Esophagus (tissue), 2 donors: ENCODE results near the gene HPS4. TPM values are rescaled to one million over a fixed set of nuclear protein-coding genes. Genes with fewer than 3 reads are reported as not detected.

Source experiments
- H3K27ac ChIP-seq, 2 donors: one replicate each; pipeline ENCODE4 v1.5.1; 2013; ENCODE audit warnings: low read depth in 2 of 2, mild to moderate bottlenecking in 2 of 2, inconsistent platforms in 1 of 2, low read length in 1 of 2, moderate library complexity in 1 of 2
- H3K27me3 ChIP-seq, 2 donors: one replicate each; pipeline ENCODE4 v1.6.1; 2013; ENCODE audit warnings: low read length in 2 of 2, control low read depth in 1 of 2, mild to moderate bottlenecking in 1 of 2; ENCODE audit not compliant: insufficient read depth in 2 of 2, control insufficient read depth in 1 of 2
- H3K36me3 ChIP-seq, 2 donors: one replicate each; pipeline ENCODE4 v1.6.1; 2013; ENCODE audit warnings: low read length in 1 of 2; ENCODE audit not compliant: control insufficient read depth in 2 of 2, insufficient read depth in 2 of 2
- H3K4me1 ChIP-seq, 2 donors: one replicate each; pipeline ENCODE4 v1.6.1; 2013; ENCODE audit warnings: low read length in 1 of 2; ENCODE audit not compliant: control insufficient read depth in 2 of 2, insufficient read depth in 2 of 2
- H3K4me3 ChIP-seq, 2 donors: one replicate each; pipeline ENCODE4 v1.5.1; 2013; ENCODE audit warnings: low read length in 2 of 2, mild to moderate bottlenecking in 2 of 2, low read depth in 1 of 2, moderate library complexity in 1 of 2
- H3K9me3 ChIP-seq, 2 donors: one replicate each; pipeline ENCODE4 v1.6.1; 2013; ENCODE audit warnings: mild to moderate bottlenecking in 2 of 2, low read depth in 1 of 2, low read length in 1 of 2, moderate library complexity in 1 of 2; ENCODE audit not compliant: control insufficient read depth in 2 of 2, insufficient read depth in 1 of 2
- whole genome bisulfite sequencing, 2 donors: extraction: QIAGEN DNeasy Blood & Tissue Kit; methylation state at CpG; one replicate each; pipeline ENCODE4 v1.1.7; 2013; 5-methylcytosine and 5-hydroxymethylcytosine counted together
- polyA plus RNA-seq, 2 donors: library from polyadenylated mRNA; stranded (reverse); fragments of 200-250 nt; gene quantifications; one replicate each; pipeline ENCODE4 v1.2.3, GENCODE V29; 2013
- donor health status: healthy with polysubstance abuse.
- donor health status: Bipolar disorder and iron deficiency.

HPS4 gene
- polyA plus RNA-seq, 2 donors: 14.8 TPM

DNA sequence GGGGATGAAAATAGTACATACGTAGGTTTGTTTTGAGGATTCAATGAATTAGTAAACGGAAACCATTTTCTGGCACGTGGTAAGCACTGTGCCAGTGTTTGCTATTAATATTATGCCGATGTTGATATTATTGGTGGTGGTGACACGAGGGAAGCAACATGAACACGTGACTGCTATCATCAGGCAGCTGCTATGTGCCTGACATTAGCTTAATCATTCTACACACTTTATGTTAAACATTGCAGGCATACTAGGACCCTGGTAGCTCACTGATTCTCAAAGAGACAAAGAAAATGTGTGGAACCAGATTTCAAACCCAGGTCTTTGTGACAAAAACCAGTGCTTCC lies 750 bp upstream of the HPS4 start:
- Histone ChIP-seq H3K27me3 (no peaks in the 10 kb centered on the region), H3K27ac (peak overlapping the region; percentile 26 to 87), H3K9me3 (no peaks in the 10 kb centered on the region), H3K4me3 (peak overlapping the region; percentile 72 to 84), H3K36me3 (peaks cover 4 to 7% of the 10 kb centered on the region in 2 donors), H3K4me1 (peaks cover 0 to 11% of the 10 kb centered on the region in 2 donors)
- WGBS, 2 donors: 5 to 6% methylated on average over 6 of the region's 6 CpGs

- Histone ChIP-seq H3K27ac (peak overlapping the region; percentile 90 to 91), H3K27me3 (no peaks in the 10 kb centered on the region), H3K36me3 (no peaks in the 10 kb centered on the region), H3K4me1 (peaks cover 0 to 14% of the 10 kb centered on the region in 2 donors), H3K4me3 (peak overlapping the region; percentile 72 to 84), H3K9me3 (no peaks in the 10 kb centered on the region)
- WGBS, 2 donors: 9 to 11% methylated on average over 7 of the region's 7 CpGs
Observed at GRCh38 chr22:26483043-26483438, 542 bp downstream of the HPS4 start.

DNA sequence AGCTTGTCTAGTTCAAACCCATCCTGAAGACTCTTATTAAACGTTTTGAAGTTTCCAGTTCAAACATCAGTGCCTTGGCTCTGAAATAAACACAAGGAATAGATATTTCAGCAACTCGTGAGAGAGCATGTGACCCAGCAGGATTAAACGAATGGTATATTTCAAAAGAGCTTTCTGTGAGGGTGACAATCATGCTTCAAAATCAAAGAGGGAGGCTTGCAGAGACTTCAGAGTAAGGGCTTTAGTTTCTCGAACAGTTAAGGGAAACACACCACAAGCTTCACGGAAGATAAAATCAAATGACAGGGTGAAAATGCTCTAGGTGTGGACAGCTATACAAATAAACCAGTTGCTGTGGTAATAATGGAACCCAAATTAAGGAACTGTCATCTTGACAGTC lies 1.4 kb downstream of the HPS4 start:
- WGBS, 2 donors: 50 to 61% methylated on average over 5 of the region's 5 CpGs
- no peak overlapping the region for H3K4me3 ChIP-seq
- H3K27ac ChIP-seq: no peak overlapping the region
- H3K4me1 ChIP-seq: peaks cover 0 to 14% of the 10 kb centered on the region in 2 donors
- H3K9me3 ChIP-seq: no peaks in the 10 kb centered on the region
- H3K27me3 ChIP-seq: no peaks in the 10 kb centered on the region
- H3K36me3 ChIP-seq: no peaks in the 10 kb centered on the region

GRCh38 chr22:26481694-26482093 lies 1.9 kb downstream of the HPS4 start:
- Histone ChIP-seq H3K36me3 (peaks cover 2% of the 10 kb centered on the region in 2 donors), H3K4me1 (peaks cover 1 to 14% of the 10 kb centered on the region in 2 donors), H3K4me3 (no peak overlapping the region), H3K9me3 (no peaks in the 10 kb centered on the region), H3K27me3 (no peaks in the 10 kb centered on the region), H3K27ac (peak overlapping the region; percentile 20 to 28)
- WGBS, 2 donors: 78 to 80% methylated on average over 4 of the region's 4 CpGs

- Histone ChIP-seq H3K4me3 (no peak overlapping the region), H3K4me1 (peaks cover 2 to 14% of the 10 kb centered on the region in 2 donors), H3K9me3 (no peaks in the 10 kb centered on the region), H3K27ac (peak overlapping the region; percentile 22 to 86), H3K36me3 (peaks cover 2% of the 10 kb centered on the region in 2 donors), H3K27me3 (no peaks in the 10 kb centered on the region)
- 53 to 59% methylated on average over 6 of the region's 6 CpGs for WGBS, 2 donors
Observed at GRCh38 chr22:26481112-26481693, 2.4 kb downstream of the HPS4 start.

GRCh38 chr22:26480611-26480932 lies 3.0 kb downstream of the HPS4 start:
- Histone ChIP-seq H3K4me1 (peaks cover 2 to 14% of the 10 kb centered on the region in 2 donors), H3K36me3 (peaks cover 2% of the 10 kb centered on the region in 2 donors), H3K4me3 (no peak overlapping the region), H3K27ac (peak overlapping the region; percentile 22 to 86), H3K27me3 (no peaks in the 10 kb centered on the region), H3K9me3 (no peaks in the 10 kb centered on the region)
- 80 to 92% methylated on average over 2 of the region's 2 CpGs for WGBS, 2 donors

- Histone ChIP-seq H3K36me3 (peaks cover 2% of the 10 kb centered on the region in 2 donors), H3K4me1 (peaks cover 2 to 14% of the 10 kb centered on the region in 2 donors), H3K27ac (peak overlapping the region; percentile 46 to 86), H3K9me3 (no peaks in the 10 kb centered on the region), H3K4me3 (peak overlapping the region in 1 of 2 donors; percentile 5), H3K27me3 (no peaks in the 10 kb centered on the region)
- 66 to 71% methylated on average over 12 of the region's 12 CpGs for WGBS, 2 donors
Observed at GRCh38 chr22:26479792-26480610, 3.6 kb downstream of the HPS4 start.

DNA sequence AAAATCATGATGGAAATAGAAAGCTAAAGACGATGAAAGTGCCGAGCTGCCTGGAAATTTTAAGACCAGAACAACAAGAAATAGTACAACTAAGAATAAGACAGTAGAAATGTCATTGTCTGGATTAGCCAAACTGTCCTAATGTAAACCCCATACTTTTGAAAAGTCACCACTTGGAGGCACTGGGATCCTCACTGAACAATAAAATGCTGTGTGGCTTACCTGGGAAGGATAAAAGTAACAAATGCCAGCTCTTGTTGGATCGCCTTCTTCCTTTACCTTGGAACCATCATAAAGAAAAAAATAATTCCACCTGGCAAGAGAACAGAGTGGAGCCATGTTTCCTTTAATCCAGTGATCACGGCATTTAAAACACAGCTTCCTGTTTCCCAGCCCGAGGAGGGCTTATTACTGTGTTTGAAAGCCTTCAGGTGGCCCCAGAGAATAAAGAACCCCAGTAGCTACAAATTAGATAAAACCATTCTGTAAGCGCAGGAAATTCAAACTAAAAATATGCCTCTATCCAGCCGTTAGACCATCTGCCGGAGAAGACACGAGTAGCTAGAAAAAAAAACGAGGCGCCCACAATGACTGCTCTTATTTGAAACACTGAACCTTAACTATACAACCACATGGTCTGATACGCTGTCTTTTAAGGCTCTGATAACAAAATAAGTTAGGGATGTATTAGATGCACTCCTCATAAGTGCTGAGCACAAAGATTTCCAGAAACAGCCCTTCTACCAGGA lies 4.4 kb downstream of the HPS4 start:
- peak overlapping the region in 1 of 2 donors; percentile 5 for H3K4me3 ChIP-seq

GRCh38 chr22:26477341-26477731 lies 6.2 kb downstream of the HPS4 start:
- Histone ChIP-seq H3K4me3 (no peak overlapping the region), H3K36me3 (peaks cover 2 to 7% of the 10 kb centered on the region in 2 donors), H3K27ac (no peak overlapping the region), H3K27me3 (no peaks in the 10 kb centered on the region), H3K4me1 (peaks cover 2 to 12% of the 10 kb centered on the region in 2 donors), H3K9me3 (no peaks in the 10 kb centered on the region)
- 43 to 45% methylated on average over 4 of the region's 4 CpGs for WGBS, 2 donors

More for the DNA sequence above, 4.4 kb downstream of the HPS4 start:
- Histone ChIP-seq H3K27ac (peak overlapping the region; percentile 46 to 63), H3K9me3 (no peaks in the 10 kb centered on the region), H3K4me1 (peaks cover 2 to 12% of the 10 kb centered on the region in 2 donors), H3K27me3 (no peaks in the 10 kb centered on the region), H3K36me3 (peaks cover 2% of the 10 kb centered on the region in 2 donors)
- 33 to 35% methylated on average over 12 of the region's 12 CpGs for WGBS, 2 donors
